T-helper 1 cell treated with Interleukin-12 subunit alpha and Interleukin-12 subunit beta and Interleukin-4 antibody, amounts not matched to agents 30 μg/mL and 1 μg/mL, for 36 hours (primary cell): ENCODE data around the gene ZC3H18.

ENCODE experiments used
- H3K27ac Mint-ChIP-seq: one replicate; pipeline ENCODE4 v1.8.0; 2021; ENCODE audit warnings: mild to moderate bottlenecking, mixed read lengths
- H3K27me3 Mint-ChIP-seq: one replicate; pipeline ENCODE4 v1.8.0; 2021; ENCODE audit warnings: low read depth, mixed read lengths
- H3K36me3 Mint-ChIP-seq: one replicate; pipeline ENCODE4 v1.8.0; 2021; ENCODE audit warnings: low read depth, mixed read lengths
- H3K4me1 Mint-ChIP-seq: one replicate; pipeline ENCODE4 v1.8.0; 2021; ENCODE audit warnings: low read depth, mixed read lengths
- H3K4me3 Mint-ChIP-seq: one replicate; pipeline ENCODE4 v1.8.0; 2021; ENCODE audit warnings: mild to moderate bottlenecking, moderate library complexity, mixed read lengths
- H3K9me3 Mint-ChIP-seq: one replicate; pipeline ENCODE4 v1.8.0; 2021; ENCODE audit warnings: mixed read lengths

The ZC3H18 gene

DNA sequence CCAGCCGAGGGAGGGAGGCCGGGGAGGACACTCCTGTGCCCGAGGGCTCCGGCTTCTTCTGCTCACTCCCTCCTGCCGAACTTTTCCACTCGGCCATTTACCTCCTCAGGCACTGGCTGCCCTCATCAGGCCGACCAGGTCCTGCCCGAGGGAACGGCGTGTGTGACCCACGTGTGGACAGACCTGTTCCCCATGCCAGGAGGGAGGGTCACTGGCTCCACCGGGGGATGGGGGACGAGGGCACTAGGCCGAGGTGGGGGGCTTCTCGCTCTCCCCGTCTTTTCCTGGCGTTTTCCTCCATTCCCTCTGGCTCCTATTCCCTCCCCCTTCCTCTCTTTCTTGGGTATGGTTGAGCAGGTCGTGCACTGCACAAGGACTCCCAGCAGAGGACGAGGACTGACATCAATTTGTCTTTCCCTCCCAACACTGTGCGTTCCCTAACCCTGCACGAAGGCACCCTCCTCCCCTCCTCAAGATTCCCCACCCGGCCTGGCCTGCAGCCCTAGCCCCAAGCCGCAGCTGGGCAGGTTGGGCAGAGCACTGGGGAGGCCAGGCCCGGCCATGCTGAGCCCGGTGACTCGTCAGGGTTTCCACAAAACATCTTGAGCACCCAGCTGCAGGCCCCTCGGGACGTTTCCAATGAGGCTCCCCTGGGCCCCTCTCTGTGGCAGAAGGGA, 64.9 kb downstream of the ZC3H18 start:
- peaks cover 12% of the 10 kb centered on the region for H3K36me3 Mint-ChIP-seq
- peaks cover 21% of the 10 kb centered on the region for H3K27me3 Mint-ChIP-seq
- H3K27ac Mint-ChIP-seq, result peak overlapping the region; percentile 73
- H3K9me3 Mint-ChIP-seq, result no peaks in the 10 kb centered on the region
- peaks cover 16% of the 10 kb centered on the region for H3K4me1 Mint-ChIP-seq
- peak overlapping the region; percentile 65 for H3K4me3 Mint-ChIP-seq

DNA sequence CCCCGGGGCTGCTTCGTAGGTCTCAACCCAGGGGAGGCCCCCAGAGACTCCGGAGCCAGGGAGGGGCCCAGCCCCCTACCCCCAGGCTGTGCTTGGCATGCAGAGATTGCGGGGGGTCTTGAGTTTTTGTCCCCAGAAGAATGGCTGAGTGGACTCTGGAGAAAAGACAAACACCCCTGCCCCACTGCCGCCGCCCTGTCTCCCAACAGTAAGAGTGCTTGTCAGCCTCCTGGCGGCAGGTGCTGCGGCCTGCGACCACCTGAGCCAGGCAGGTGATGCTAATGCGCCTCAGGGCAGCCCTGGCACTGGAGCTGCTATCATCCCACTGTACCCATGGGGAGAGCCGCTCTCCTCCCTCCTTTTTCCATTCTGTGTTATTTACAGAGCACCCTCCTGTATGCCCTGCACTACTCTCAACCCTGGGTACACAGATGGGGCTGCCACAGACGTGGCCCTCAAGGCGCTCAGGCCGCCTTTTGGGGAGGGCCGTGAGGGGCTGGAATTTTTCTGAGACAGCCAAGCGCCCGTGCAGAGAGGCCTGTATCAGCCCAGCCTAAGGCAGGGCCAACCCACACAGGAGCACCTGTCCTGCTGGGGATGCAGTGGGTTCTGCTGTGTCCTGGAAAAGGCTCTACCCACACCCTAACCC, 65.6 kb downstream of the ZC3H18 start:
- H3K27ac Mint-ChIP-seq, result no peak overlapping the region

DNA sequence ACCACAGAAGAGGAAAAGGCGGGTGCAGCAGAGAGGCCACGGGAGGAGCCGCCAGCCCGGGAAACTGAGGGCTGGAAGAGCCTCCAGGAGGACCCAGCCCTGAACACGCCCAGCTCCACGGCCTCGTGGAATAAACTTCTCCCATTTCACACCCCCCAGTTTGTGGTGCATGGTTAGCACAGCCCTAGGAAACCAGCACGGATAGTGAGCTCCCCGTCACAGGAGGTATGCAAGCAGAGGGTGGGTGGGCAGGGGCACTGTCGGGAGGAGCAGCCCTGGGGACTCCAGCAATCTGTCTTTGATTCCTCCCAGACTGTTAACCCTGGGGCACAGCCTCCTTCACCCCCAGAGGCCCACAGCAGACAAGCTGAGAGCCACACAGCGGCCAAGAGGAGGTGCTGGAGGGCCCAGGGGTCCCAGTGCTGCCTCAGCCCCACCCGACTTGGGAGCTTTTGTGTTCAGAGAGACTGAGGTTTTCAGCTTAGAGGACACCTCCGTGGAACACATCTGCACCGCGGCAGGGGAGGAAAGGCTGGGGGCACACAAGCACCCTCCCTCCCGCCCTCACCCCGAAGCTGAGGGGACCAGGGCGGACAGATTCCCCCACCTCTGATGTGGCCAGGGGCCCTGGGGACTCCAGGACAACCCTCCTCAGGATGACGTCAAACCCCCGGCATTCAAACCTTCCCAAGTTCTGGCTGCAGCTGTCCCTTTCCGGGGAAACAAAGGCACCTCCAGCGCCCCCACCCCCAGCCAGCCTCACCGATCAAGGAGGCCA, 66.5 kb downstream of the ZC3H18 start:
- Mint-ChIP-seq H3K36me3 (peaks cover 7% of the 10 kb centered on the region), H3K27me3 (peaks cover 28% of the 10 kb centered on the region), H3K4me3 (peak overlapping the region; percentile 0), H3K4me1 (peaks cover 18% of the 10 kb centered on the region), H3K9me3 (no peaks in the 10 kb centered on the region), H3K27ac (no peak overlapping the region)

More for the DNA sequence above, 65.6 kb downstream of the ZC3H18 start:
- H3K27me3 Mint-ChIP-seq, result peaks cover 28% of the 10 kb centered on the region
- H3K4me1 Mint-ChIP-seq, result peaks cover 18% of the 10 kb centered on the region
- peaks cover 12% of the 10 kb centered on the region for H3K36me3 Mint-ChIP-seq
- peak overlapping the region; percentile 70 for H3K4me3 Mint-ChIP-seq
- no peaks in the 10 kb centered on the region for H3K9me3 Mint-ChIP-seq

DNA sequence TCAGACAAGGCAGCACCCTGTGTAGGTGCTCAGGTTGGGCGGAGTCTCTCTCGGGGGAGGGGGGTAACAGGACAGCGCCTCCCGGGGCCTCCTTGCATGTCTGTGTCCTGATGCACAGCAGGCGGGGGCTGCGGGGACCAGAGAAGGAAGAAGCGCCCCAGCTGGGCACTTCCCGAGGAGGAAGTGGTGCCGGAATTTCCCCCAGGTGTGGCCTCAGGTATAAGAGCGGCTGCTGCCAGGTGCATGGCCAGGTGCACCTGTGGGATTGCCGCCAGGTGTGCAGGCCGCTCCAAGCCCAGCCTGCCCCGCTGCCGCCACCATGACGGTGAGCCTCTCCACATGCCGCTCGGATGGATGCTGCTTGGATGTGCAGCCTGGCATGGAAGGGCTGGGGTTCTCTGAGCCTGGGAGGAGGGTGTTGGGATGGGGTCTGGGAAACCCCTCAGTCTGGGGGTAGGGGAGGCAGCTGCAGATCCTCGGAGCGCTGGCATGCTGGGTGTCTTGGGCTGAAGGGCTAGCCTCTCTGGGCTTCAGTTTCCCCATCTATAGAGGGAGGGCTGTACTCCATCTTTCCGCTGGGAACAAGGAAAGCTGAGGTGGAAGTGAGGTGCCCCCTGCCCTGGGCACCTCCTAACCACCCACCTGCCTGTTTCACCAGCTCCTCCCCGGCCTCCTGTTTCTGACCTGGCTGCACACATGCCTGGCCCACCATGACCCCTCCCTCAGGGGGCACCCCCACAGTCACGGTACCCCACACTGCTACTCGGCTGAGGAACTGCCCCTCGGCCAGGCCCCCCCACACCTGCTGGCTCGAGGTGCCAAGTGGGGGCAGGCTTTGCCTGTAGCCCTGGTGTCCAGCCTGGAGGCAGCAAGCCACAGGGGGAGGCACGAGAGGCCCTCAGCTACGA, 68.4 kb downstream of the ZC3H18 start, which contains the start of gene IL17C:
TSS of gene IL17C (plus strand) at position 250 of the 908 bp plus-strand sequence. CDS start at position 320, 70 bp downstream.
- no peak within 1 kb of the TSS for H3K4me3 Mint-ChIP-seq
- H3K36me3 Mint-ChIP-seq, result peaks cover 12% of the 10 kb centered on the region
- peaks cover 28% of the 10 kb centered on the region for H3K27me3 Mint-ChIP-seq
- H3K27ac Mint-ChIP-seq, result no peak within 1 kb of the TSS
- no peaks in the 10 kb centered on the region for H3K9me3 Mint-ChIP-seq
- peaks cover 18% of the 10 kb centered on the region for H3K4me1 Mint-ChIP-seq

DNA sequence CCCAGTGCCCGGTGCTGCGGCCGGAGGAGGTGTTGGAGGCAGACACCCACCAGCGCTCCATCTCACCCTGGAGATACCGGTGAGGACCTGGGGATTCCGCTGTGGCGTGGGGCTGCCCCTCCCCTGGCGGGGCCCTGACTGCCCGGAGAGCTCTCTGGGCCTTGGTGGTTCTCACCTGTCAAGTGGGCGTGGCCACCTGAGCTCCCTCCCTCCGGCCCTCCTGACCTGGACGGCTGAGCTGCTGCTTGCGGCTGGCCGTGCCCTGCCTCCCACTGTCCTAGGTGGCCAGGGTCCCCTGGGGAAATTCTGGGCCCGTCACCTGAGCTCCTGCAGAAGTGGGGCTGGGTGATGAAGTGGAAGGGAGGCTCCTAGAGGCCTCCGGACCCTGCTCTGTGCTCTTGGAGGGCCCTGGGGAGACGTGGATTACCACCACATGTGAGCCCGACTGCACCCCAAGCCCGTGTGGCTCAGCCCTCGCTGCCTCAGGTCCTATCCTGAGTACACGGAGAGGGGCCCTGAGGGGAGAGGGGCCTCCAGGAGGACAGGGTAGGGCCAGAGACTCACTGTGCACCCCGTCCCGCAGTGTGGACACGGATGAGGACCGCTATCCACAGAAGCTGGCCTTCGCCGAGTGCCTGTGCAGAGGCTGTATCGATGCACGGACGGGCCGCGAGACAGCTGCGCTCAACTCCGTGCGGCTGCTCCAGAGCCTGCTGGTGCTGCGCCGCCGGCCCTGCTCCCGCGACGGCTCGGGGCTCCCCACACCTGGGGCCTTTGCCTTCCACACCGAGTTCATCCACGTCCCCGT, 69.2 kb downstream of the ZC3H18 start:
- H3K4me3 Mint-ChIP-seq, result no peak overlapping the region
- H3K36me3 Mint-ChIP-seq, result peaks cover 16% of the 10 kb centered on the region
- peaks cover 18% of the 10 kb centered on the region for H3K4me1 Mint-ChIP-seq
- peaks cover 28% of the 10 kb centered on the region for H3K27me3 Mint-ChIP-seq
- H3K9me3 Mint-ChIP-seq, result no peaks in the 10 kb centered on the region
- no peak overlapping the region for H3K27ac Mint-ChIP-seq

DNA sequence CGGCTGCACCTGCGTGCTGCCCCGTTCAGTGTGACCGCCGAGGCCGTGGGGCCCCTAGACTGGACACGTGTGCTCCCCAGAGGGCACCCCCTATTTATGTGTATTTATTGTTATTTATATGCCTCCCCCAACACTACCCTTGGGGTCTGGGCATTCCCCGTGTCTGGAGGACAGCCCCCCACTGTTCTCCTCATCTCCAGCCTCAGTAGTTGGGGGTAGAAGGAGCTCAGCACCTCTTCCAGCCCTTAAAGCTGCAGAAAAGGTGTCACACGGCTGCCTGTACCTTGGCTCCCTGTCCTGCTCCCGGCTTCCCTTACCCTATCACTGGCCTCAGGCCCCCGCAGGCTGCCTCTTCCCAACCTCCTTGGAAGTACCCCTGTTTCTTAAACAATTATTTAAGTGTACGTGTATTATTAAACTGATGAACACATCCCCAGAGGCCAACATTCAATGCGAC, 69.9 kb downstream of the ZC3H18 start:
- peaks cover 17% of the 10 kb centered on the region for H3K36me3 Mint-ChIP-seq
- H3K4me1 Mint-ChIP-seq, result peaks cover 22% of the 10 kb centered on the region
- H3K4me3 Mint-ChIP-seq, result no peak overlapping the region
- no peaks in the 10 kb centered on the region for H3K9me3 Mint-ChIP-seq
- H3K27me3 Mint-ChIP-seq, result peaks cover 28% of the 10 kb centered on the region
- H3K27ac Mint-ChIP-seq, result peak overlapping the region; percentile 43

DNA sequence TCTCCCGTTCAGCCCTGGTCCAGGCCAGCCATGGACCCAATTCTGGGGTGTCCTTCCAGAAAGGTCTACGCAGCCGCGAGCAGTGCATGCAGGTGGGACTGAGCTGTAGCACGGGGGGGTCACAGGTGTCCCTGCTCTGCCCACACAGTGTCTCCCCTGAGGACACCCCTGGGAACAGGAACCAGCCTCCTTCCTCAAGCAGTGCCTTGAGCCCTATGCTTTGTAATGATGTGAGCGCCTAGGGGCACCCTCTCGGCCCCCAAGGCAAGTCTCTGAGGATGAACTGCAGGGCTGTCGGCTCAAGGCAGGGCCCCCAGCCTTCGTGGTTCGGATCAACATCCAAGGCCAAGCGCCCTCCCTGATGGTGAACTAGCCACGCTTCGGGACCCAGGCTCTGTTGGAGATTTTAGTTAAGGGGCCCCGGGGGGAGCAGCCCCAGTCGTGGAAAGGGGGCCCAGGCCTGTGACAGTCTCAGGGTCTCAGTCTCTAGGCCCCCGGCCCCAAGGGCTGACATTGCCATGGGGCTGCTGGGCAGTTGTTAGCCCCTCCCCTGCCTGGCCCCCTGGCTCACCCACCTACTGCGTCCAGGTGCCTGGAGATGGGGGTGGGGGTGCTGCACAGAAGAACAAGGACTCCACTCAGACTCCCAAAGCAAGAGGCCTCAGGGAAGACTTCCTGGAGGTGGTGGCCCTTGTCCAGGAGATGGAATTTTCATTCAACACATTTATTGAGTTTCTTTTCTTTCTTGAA, 70.5 kb downstream of the ZC3H18 start:
- Mint-ChIP-seq H3K4me3 (no peak overlapping the region), H3K27ac (peak overlapping the region; percentile 43), H3K36me3 (peaks cover 19% of the 10 kb centered on the region), H3K27me3 (peaks cover 28% of the 10 kb centered on the region), H3K4me1 (peaks cover 19% of the 10 kb centered on the region), H3K9me3 (no peaks in the 10 kb centered on the region)

DNA sequence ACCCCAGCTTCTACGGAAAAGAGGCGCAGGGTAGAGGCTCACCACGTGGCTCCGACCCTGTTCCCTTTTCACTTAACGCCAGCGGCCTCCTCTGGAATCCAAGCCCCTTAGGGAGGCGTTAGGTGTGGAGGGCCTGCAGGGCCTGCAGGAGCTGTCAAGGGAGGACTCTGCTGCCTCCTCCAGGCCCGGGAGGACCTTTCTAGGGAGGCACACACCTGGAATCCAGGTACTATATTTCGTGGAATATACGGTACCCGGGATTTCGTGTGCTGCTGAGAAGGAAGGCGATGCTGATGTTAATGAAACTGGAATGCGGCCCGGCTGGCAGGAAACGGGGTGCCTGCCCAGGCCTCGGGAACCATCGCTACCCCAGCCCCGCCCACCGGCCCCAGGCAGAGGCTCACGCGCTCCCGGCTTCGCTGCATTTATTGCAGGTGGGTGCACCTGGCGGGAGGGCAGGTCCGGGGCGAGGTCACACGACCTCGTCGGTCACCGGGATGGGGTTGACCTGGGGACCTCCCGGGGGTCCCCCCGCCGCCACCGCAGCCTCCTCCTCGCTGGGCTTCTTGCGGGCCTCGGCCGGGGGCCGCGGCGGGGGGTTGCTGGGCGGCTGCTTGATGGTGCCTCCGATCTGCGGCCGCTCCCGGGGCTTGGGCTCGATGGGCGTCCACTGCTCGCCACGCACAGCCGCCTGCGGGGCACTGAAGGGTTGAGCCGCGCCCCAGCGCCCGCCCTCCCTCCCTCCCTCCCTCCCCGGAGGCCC, 72.9 kb downstream of the ZC3H18 start:
- Mint-ChIP-seq H3K9me3 (no peaks in the 10 kb centered on the region), H3K27me3 (peaks cover 12% of the 10 kb centered on the region), H3K36me3 (peaks cover 17% of the 10 kb centered on the region), H3K4me3 (no peak overlapping the region), H3K4me1 (peaks cover 12% of the 10 kb centered on the region), H3K27ac (no peak overlapping the region)

DNA sequence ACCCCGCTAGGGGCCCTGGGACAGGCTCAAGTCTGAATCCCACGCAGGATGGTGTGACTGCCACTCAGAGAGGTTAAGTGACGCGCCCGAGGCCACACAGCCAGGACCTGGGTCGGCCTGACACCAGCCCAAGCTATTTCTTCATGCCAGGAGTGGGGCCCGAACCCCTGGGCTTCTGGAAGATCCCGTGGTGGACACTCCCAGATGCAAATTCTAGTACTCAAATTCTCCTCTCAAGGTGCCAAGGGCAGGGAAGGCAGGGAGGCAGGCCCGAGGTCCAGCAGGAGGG, 73.4 kb downstream of the ZC3H18 start:
- Mint-ChIP-seq H3K27me3 (peaks cover 9% of the 10 kb centered on the region), H3K4me1 (peaks cover 10% of the 10 kb centered on the region), H3K9me3 (no peaks in the 10 kb centered on the region), H3K27ac (no peak overlapping the region), H3K36me3 (peaks cover 17% of the 10 kb centered on the region), H3K4me3 (no peak overlapping the region)

DNA sequence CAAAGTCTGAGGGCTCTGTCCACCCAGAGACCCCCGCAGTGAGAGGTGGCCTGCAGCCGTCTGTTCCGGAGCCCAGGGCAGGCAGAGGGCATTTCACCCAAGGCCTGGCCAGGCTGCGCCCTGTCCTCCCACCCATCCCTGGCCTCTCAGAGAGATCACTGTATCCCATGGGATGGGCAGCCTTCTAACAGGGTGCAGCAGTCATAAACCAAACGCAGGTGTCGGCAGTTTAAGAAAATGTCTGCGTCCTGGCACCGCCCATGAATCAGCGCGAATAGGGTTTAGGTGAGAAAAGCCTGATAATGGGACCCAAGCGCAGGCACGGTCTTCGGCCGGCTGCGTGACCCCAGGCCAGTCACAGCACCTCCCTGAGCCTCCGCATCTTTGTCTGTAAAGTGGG, 75.3 kb downstream of the ZC3H18 start:
- Mint-ChIP-seq H3K27ac (no peak overlapping the region), H3K27me3 (peaks cover 3% of the 10 kb centered on the region), H3K9me3 (no peaks in the 10 kb centered on the region), H3K4me1 (peaks cover 11% of the 10 kb centered on the region), H3K36me3 (peaks cover 23% of the 10 kb centered on the region), H3K4me3 (no peak overlapping the region)

DNA sequence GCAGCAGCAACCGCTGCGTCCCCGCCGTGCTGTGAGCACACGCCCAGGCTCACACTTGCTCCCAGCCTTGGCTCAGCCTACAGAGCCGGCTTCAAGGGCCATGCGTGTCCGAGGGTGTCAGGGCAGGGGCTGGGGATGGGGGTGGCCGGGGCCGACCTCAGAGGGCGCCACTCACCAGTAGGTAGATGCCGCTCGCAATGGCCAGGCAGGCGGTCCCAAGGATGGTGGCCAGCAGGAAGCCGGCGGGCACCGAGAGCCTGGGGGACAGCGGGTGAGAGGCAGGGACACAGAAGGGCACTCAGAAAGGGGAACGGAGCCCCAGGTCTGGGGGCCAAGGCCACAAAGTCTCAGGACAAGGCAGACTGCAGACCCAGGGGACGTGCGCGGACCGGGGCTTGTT, 75.7 kb downstream of the ZC3H18 start:
- H3K4me1 Mint-ChIP-seq, result peaks cover 11% of the 10 kb centered on the region
- H3K9me3 Mint-ChIP-seq, result no peaks in the 10 kb centered on the region
- no peak overlapping the region for H3K4me3 Mint-ChIP-seq
- no peaks in the 10 kb centered on the region for H3K27me3 Mint-ChIP-seq
- H3K36me3 Mint-ChIP-seq, result peaks cover 23% of the 10 kb centered on the region
- H3K27ac Mint-ChIP-seq, result no peak overlapping the region

DNA sequence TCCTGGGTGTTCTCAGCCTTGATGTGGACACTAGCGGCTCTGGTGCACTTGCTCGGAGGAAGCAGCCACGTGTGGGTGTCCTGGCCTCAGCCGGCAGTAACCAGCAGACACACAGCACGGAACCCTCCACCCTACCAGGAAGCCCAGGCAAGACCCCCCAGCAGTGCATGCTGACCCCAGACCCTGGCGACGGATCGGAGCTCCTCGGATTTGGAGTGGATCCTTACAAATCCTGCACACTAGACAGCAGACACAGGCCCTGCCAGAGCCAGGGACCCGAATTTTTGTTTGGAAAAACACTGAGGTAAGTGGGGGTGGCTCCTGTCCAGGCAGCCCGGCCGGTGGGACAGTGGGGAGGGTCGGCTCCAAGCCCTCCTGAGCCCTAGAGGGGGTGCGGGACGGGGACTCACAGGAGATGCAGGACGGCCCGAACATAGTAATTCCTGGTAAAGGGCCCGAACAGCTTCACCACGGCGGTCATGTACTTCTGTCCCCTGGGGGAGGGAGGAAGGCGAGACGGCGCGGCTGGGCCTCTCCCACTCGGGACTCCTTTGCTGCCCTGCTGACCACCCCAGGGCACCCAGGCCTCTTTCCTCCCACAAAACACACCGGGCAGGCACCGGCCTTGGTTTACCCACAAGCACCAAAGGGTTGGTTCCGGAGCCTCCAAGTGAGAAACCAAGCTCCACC, 76.3 kb downstream of the ZC3H18 start:
- Mint-ChIP-seq H3K36me3 (peaks cover 28% of the 10 kb centered on the region), H3K4me1 (peaks cover 15% of the 10 kb centered on the region), H3K27ac (no peak overlapping the region), H3K27me3 (no peaks in the 10 kb centered on the region), H3K9me3 (no peaks in the 10 kb centered on the region), H3K4me3 (no peak overlapping the region)
